Measurements from ENCODE around the gene SNX1. TPM values are rescaled to one million over a fixed set of nuclear protein-coding genes. Genes with fewer than 3 reads are reported as not detected.

SNX1 gene
- total and polyA plus RNA-seq, 10 of the 15 experiments (the other 5 are each of a cell fraction or from before 2014, with no cell fraction given), result 17.8 to 115 (median 96.3) TPM

- ChIA-PET CTCF (interaction anchor here (0.6 to 3.6 kb wide), 13 partner anchors 10 to 1354 kb away, joined by 3 to 34 read pairs (median 5); partner anchors contain the start of genes CIAO2A, CSNK1G1, DPP8 and TRIP4), RAD21 (ENCODE audit: unreplicated experiment) (interaction anchor here (0.6 to 2.6 kb wide), 12 partner anchors 10 to 1109 kb away, joined by 3 to 14 read pairs (median 6); partner anchors contain the start of genes CIAO2A, CSNK1G1, SNX22 and TRIP4), SMC1A (ENCODE audit: uncharacterized antibody, unreplicated experiment) (interaction anchor here (0.8 to 3.3 kb wide), 12 partner anchors 10 to 730 kb away, joined by 3 to 19 read pairs (median 4); partner anchors contain the start of gene TRIP4), POLR2A (interaction anchor here (0.6 to 3.4 kb wide), 13 partner anchors 9 to 967 kb away, joined by 3 to 32 read pairs (median 5); partner anchors contain the start of genes CIAO2A, CSNK1G1, SNX1 and SNX22)
- H3K4me1 ChIP-seq (ENCODE audit: control insufficient read depth, insufficient read depth, low read length), result peaks cover 30% of the 10 kb centered on the region
- peak within 1 kb of the TSS; percentile 97 for H2AFZ ChIP-seq (ENCODE audit: control insufficient read depth, low read depth, low read length)
- ATAC-seq, result peak; percentile 95
- H3K4me3 ChIP-seq, result peak within 1 kb of the TSS; percentile 84
- DNase-seq (ENCODE audit: low read depth, low spot score), result peak; percentile 91
- H3K9me3 ChIP-seq (replicated peaks; ENCODE audit: control insufficient read depth, insufficient read depth, low read length), result no peaks in the 10 kb centered on the region
- H4K20me1 ChIP-seq (ENCODE audit: control insufficient read depth, insufficient read depth), result peaks cover 8% of the 10 kb centered on the region
- in situ Hi-C loops (cut with MboI), result no loop called here
- BruUV-seq (replicated peaks), result no TSS peak
- peak within 1 kb of the TSS; percentile 93 for H3K4me2 ChIP-seq (ENCODE audit: control insufficient read depth, insufficient read depth)
- no peaks in the 10 kb centered on the region for H3K27me3 ChIP-seq (replicated peaks in 1 of 2; ENCODE audit: control insufficient read depth in 2 of 2, insufficient read depth in 2 of 2, low read length in 1 of 2)
- WGBS (ENCODE audit: insufficient coverage, insufficient replicate concordance, low lambda C conversion rate, missing lambda C conversion rate), result under 1% methylated on average over 45 of the region's 69 CpGs
- peak within 1 kb of the TSS; percentile 81 for H3K27ac ChIP-seq (ENCODE audit: control insufficient read depth, insufficient read depth)
- H3K9ac ChIP-seq (ENCODE audit: control insufficient read depth, insufficient read depth, low read length), result peak within 1 kb of the TSS; percentile 72
- H3K79me2 ChIP-seq (ENCODE audit: control insufficient read depth, insufficient read depth, low read length), result peaks cover 43% of the 10 kb centered on the region
- intact Hi-C loops (cut with micrococcal nuclease; ENCODE audit: unreplicated experiment), result loop anchor here (1.0 to 5.0 kb wide), 3 partner anchors 194 to 732 kb away; partner anchors contain the start of genes CSNK1G1 and TRIP4
- FAIRE-seq, result peak; percentile 92
- peaks cover 11 to 18% of the 10 kb centered on the region in 2 experiments; a peak in 3 of 4 replicates for H3K36me3 ChIP-seq (ENCODE audit: control insufficient read depth in 2 of 2, insufficient read depth in 2 of 2, low read length in 1 of 2)
- TF ChIP-seq, protein P1, sequence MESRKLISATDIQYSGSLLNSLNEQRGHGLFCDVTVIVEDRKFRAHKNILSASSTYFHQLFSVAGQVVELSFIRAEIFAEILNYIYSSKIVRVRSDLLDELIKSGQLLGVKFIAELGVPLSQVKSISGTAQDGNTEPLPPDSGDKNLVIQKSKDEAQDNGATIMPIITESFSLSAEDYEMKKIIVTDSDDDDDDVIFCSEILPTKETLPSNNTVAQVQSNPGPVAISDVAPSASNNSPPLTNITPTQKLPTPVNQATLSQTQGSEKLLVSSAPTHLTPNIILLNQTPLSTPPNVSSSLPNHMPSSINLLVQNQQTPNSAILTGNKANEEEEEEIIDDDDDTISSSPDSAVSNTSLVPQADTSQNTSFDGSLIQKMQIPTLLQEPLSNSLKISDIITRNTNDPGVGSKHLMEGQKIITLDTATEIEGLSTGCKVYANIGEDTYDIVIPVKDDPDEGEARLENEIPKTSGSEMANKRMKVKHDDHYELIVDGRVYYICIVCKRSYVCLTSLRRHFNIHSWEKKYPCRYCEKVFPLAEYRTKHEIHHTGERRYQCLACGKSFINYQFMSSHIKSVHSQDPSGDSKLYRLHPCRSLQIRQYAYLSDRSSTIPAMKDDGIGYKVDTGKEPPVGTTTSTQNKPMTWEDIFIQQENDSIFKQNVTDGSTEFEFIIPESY (IDR thresholded peaks at IDR 0.05), result no peak
- TF ChIP-seq E2F4 (IDR thresholded peaks at IDR 0.05; ENCODE audit: low read depth, low read length) (no peak), SREBF2 (IDR thresholded peaks at IDR 0.05; ENCODE audit: low read length) (no peak), ELK1 (IDR thresholded peaks at IDR 0.05; ENCODE audit: low read depth, low read length) (0 out of 2 replicates have a peak, but pooled peaks have one; percentile 47), SPI1 (IDR thresholded peaks at IDR 0.05; ENCODE audit: borderline replicate concordance, insufficient read depth, low read depth, low read length) (peak; percentile 91), SUZ12 (IDR thresholded peaks at IDR 0.05; ENCODE audit: unreplicated experiment) (no peak), RBBP5 (conservative IDR thresholded peaks at IDR 0.05) (no peak), BMI1 (IDR thresholded peaks at IDR 0.05; ENCODE audit: borderline replicate concordance) (no peak), ZNF384 (IDR thresholded peaks at IDR 0.05; ENCODE audit: borderline replicate concordance, low read depth, low read length) (no peak), MYC (IDR thresholded peaks at IDR 0.05; ENCODE audit: insufficient read depth, insufficient read length, insufficient replicate concordance, low read length, severe bottlenecking) (no peak), RAD51 (IDR thresholded peaks at IDR 0.05) (no peak), IKZF1 (conservative IDR thresholded peaks at IDR 0.05) (peak; percentile 87), KDM1A (IDR thresholded peaks at IDR 0.05; ENCODE audit: borderline replicate concordance) (no peak), MXI1 (IDR thresholded peaks at IDR 0.05; ENCODE audit: low read depth, low read length) (0 out of 2 replicates have a peak, but pooled peaks have one; percentile 6), CREM (IDR thresholded peaks at IDR 0.05; ENCODE audit: low read depth) (peak; percentile 50; the same call in 1 of the 2 replicates), USF1 (IDR thresholded peaks at IDR 0.05; ENCODE audit: borderline replicate concordance, extremely low read length, insufficient read depth, low read depth, low read length) (no peak)
These were observed 67.3 kb downstream of the SNX1 start, which contains the start of gene PPIB for GRCh38 chr15:64162869-64163658. Gene PPIB, minus strand, starts transcription at chr15:64163022. Its CDS starts 36 bp downstream, at chr15:64162986.

Data from GM12878 (cell line).